Gastroesophageal sphincter (tissue), 4 donors: ENCODE results near the gene CHN1. TPM values are rescaled to one million over a fixed set of nuclear protein-coding genes. Genes with fewer than 3 reads are reported as not detected.

Experiments used
- ATAC-seq: fragments of 150-250 bp; one replicate; pipeline ENCODE4 v1.9.1; 2016; ENCODE audit warnings: mild to moderate bottlenecking, moderate library complexity
- H3K27ac ChIP-seq, 4 donors: fragments of 200-600 bp; sonication (generic) in 3 of 4; 1 replicate in 3 of 4; 2 replicates in 1 of 4; pipeline ENCODE4 v1.5.1; 2016 to 2019
- H3K27me3 ChIP-seq: fragments of 200-600 bp; sonication (generic); one replicate; pipeline ENCODE4 v1.5.1; 2019
- H3K36me3 ChIP-seq, 2 donors: fragments of 200-600 bp; sonication (generic); one replicate each; pipeline ENCODE4 v1.5.1; 2019; ENCODE audit warnings: control low read depth in 1 of 2
- H3K4me1 ChIP-seq, 3 donors: fragments of 200-600 bp; sonication (generic); 1 replicate in 2 of 3; 2 replicates in 1 of 3; pipeline ENCODE4 v1.5.1; 2016 to 2019; ENCODE audit warnings: control low read depth in 2 of 3
- H3K4me3 ChIP-seq, 2 donors: fragments of 200-600 bp; sonication (generic); one replicate each; pipeline ENCODE4 v1.5.1; 2019; ENCODE audit warnings: mild to moderate bottlenecking in 1 of 2, moderate library complexity in 1 of 2
- H3K9me3 ChIP-seq, 3 donors: fragments of 200-600 bp; sonication (generic); one replicate each; pipeline ENCODE4 v1.5.1; 2017 to 2019; ENCODE audit warnings: control low read depth in 2 of 3
- EP300 ChIP-seq: sonication (generic); formaldehyde crosslinking; IDR thresholded peaks from one replicate; pipeline ENCODE4 v1.6.1; 2017; ENCODE audit warnings: antibody characterized with exemption, mild to moderate bottlenecking
- POLR2A ChIP-seq, 2 donors: fragments of 450-650 bp; IDR thresholded peaks; one replicate each; pipeline ENCODE4 v1.6.1; 2017; ENCODE audit warnings: antibody characterized with exemption in 2 of 2, mild to moderate bottlenecking in 2 of 2, moderate library complexity in 1 of 2
- POLR2AphosphoS5 ChIP-seq: sonication (generic); formaldehyde crosslinking; IDR thresholded peaks from one replicate; pipeline ENCODE4 v1.6.1; 2017; ENCODE audit warnings: antibody characterized with exemption
- WGBS, 2 donors: methylation state at CpG; one replicate each; pipeline ENCODE4 v1.1.5; 2018; ENCODE audit warnings: low coverage in 1 of 2; 5-methylcytosine and 5-hydroxymethylcytosine counted together
- total RNA-seq, 4 donors: library from RNA; depleted of rRNA; stranded (reverse); fragments of >200 nt; gene quantifications; one replicate each; pipeline ENCODE4 v1.1.0, GENCODE V29; 2016
- TF ChIP-seq, protein P1 (sequence below), 4 experiments: fragments of 200-600 bp in 2 of 4; fragments of 450-650 bp in 2 of 4; sonication (generic) in 1 of 4; IDR thresholded peaks; one replicate each; pipeline ENCODE4 v1.5.1; 2017 to 2019; ENCODE audit warnings: antibody characterized with exemption in 4 of 4, mild to moderate bottlenecking in 2 of 4, moderate library complexity in 2 of 4

The CHN1 gene
- total RNA-seq, 4 donors from 2014 or later, result 13.3 to 35.8 (median 31.1) TPM

DNA sequence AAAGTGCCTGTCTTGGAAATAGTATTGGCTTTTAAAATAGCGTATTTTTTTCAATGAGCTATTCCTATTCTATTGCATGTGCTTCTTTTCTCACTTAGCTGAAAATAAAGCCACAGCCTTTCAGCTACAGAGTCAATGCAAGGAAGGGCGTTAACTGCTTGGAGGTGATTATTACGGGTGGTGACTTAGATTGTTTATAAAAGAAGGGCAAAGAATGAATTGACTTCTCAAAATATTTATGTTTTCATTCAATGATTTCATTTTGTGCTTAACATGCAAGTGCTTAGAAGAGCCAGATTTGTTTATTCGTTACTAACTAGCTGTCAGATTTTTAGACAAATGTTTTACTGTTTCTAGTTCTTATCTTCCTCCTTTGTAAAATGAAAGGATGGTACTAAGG is 2.8 kb upstream of the CHN1 start:
- Histone ChIP-seq H3K4me3 (no peak overlapping the region), H3K4me1 (peaks cover 0 to 60% (median 14%) of the 10 kb centered on the region in 3 donors), H3K27ac (peak overlapping the region in 3 of 4 donors; percentile 52 to 70 (median 62)), H3K27me3 (no peaks in the 10 kb centered on the region), H3K36me3 (no peaks in the 10 kb centered on the region), H3K9me3 (no peaks in the 10 kb centered on the region)
- TF ChIP-seq EP300 (no peak), POLR2A (IDR thresholded peaks at IDR 0.05) (no peak), POLR2AphosphoS5 (no peak)
- TF ChIP-seq, protein P1, sequence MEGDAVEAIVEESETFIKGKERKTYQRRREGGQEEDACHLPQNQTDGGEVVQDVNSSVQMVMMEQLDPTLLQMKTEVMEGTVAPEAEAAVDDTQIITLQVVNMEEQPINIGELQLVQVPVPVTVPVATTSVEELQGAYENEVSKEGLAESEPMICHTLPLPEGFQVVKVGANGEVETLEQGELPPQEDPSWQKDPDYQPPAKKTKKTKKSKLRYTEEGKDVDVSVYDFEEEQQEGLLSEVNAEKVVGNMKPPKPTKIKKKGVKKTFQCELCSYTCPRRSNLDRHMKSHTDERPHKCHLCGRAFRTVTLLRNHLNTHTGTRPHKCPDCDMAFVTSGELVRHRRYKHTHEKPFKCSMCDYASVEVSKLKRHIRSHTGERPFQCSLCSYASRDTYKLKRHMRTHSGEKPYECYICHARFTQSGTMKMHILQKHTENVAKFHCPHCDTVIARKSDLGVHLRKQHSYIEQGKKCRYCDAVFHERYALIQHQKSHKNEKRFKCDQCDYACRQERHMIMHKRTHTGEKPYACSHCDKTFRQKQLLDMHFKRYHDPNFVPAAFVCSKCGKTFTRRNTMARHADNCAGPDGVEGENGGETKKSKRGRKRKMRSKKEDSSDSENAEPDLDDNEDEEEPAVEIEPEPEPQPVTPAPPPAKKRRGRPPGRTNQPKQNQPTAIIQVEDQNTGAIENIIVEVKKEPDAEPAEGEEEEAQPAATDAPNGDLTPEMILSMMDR (IDR thresholded peaks at IDR 0.05), result no peak
- no peak for ATAC-seq
- WGBS, 2 donors, result 14 to 37% methylated on average over 4 of the region's 4 CpGs

DNA sequence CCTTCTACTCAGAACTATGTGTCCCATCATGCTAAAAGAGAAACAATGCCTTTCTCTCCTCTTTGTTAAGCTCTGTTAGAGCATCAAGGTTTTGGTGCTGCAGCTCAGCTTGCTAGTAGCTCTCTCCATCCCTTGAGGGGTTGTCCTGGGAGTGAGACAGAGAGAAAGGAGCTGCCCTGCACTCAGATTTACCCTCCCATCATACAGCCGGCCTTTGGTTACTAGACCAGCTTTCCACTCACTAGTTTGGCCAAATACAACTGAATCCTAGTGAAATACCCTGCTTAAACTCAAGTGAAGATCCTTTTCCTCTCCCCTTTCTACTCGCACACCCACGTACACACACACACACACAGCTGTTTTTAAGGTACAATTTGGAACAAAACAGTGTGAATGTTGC is 2.3 kb upstream of the CHN1 start:
- TF ChIP-seq, protein P1 (IDR thresholded peaks at IDR 0.05), result no peak
- TF ChIP-seq POLR2AphosphoS5 (no peak), POLR2A (IDR thresholded peaks at IDR 0.05) (no peak), EP300 (no peak)
- H3K27ac ChIP-seq, result peak overlapping the region in 3 of 4 donors; percentile 52 to 70 (median 62)
- WGBS, 2 donors, result 44 to 74% methylated on average over 3 of the region's 3 CpGs

DNA sequence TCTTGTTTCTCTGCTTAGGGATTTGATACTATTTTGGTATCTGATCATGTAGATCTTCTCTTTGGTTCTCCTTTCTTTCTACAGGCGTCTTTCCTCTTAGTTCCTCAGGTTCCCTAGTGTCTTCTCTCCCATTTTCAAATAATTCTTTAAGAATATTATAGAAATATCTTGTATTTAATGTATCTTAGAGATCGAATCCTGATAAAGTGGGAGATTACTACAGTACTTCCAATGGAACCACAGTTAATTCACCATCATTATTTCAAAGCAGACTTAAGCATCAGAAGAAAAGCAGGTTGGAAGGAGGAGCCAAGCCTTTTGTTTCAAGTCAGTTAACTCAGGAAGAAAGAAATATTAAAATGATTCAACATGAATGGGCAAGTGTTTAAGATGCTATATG is 1.1 kb upstream of the CHN1 start:
- Histone ChIP-seq H3K36me3 (no peaks in the 10 kb centered on the region), H3K27ac (peak overlapping the region in 3 of 4 donors; percentile 47 to 95 (median 90)), H3K9me3 (no peaks in the 10 kb centered on the region), H3K4me1 (peaks cover 0 to 69% (median 14%) of the 10 kb centered on the region in 3 donors), H3K27me3 (no peaks in the 10 kb centered on the region), H3K4me3 (no peak overlapping the region)
- TF ChIP-seq POLR2A (IDR thresholded peaks at IDR 0.05), result no peak
- no peak for TF ChIP-seq EP300
- TF ChIP-seq, protein P1 (IDR thresholded peaks at IDR 0.05), result no peak
- no peak for TF ChIP-seq POLR2AphosphoS5
- 86% methylated on average over 2 of the region's 2 CpGs; no CpG with 5 or more reads in 1 of the 2 donors for WGBS, 2 donors
- no peak for ATAC-seq

More for the DNA sequence above, 2.3 kb upstream of the CHN1 start:
- ATAC-seq, result no peak
- Histone ChIP-seq H3K27me3 (no peaks in the 10 kb centered on the region), H3K9me3 (no peaks in the 10 kb centered on the region), H3K4me1 (peaks cover 0 to 65% (median 14%) of the 10 kb centered on the region in 3 donors), H3K4me3 (no peak overlapping the region), H3K36me3 (no peaks in the 10 kb centered on the region)

DNA sequence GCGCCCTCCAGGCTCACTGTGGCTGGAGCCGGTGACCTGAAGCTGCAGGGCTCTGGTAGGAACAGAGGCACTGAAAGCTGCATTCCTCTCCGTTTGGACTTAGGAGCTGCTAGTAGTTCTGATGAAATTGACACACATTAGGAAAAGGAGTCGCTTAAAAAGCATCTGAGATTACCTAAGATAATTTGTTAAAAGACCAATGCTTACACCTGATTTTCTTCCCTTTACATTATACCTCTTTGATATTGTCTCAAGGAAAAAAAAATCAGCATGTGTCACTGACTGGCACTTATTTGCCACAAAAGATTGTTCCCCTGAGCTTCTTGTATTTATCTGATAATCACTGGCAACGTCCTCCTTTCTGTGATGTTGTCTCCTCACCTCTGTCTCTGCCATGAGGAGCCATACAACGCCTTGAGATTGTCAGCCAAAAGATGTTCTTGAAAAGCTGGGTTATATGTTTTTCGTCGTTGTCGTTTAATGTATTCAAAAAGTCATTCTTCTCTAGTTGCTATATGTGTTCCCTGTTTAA is 618 bp upstream of the CHN1 start:
- TF ChIP-seq, protein P1 (IDR thresholded peaks at IDR 0.05), result no peak
- TF ChIP-seq EP300 (no peak), POLR2AphosphoS5 (no peak), POLR2A (IDR thresholded peaks at IDR 0.05) (no peak)
- no peak for ATAC-seq
- Histone ChIP-seq H3K4me3 (peak overlapping the region; percentile 92 to 93), H3K27ac (peak overlapping the region; percentile 79 to 95 (median 92)), H3K36me3 (no peaks in the 10 kb centered on the region), H3K27me3 (no peaks in the 10 kb centered on the region), H3K4me1 (peaks cover 0 to 69% (median 14%) of the 10 kb centered on the region in 3 donors), H3K9me3 (no peaks in the 10 kb centered on the region)
- 19 to 32% methylated on average over 9 of the region's 9 CpGs for whole genome bisulfite sequencing, 2 donors

DNA sequence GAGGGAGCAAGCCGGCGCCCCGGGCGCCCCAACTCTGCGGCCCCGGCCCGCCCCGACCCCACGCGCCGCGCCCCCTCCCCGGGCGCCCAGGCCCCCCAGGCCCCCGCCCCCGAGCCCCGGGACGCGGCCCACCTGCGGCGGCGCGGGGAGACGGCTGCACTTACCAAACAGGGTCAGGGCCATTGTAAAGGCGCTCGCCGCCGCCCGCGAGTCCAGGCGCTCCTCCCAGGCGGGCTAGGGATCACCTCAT is 526 bp downstream of the CHN1 start:
- H3K4me3 ChIP-seq, result peak overlapping the region; percentile 92 to 93
- no peaks in the 10 kb centered on the region for H3K27me3 ChIP-seq
- H3K27ac ChIP-seq, result peak overlapping the region; percentile 79 to 95 (median 92)
- no peaks in the 10 kb centered on the region for H3K9me3 ChIP-seq
- peak; percentile 40 for ATAC-seq
- H3K4me1 ChIP-seq, result peaks cover 0 to 64% (median 14%) of the 10 kb centered on the region in 3 donors
- no peak for TF ChIP-seq POLR2AphosphoS5
- TF ChIP-seq EP300, result no peak
- TF ChIP-seq, protein P1 (IDR thresholded peaks at IDR 0.05), result no peak
- no peak for TF ChIP-seq POLR2A (IDR thresholded peaks at IDR 0.05)
- no peaks in the 10 kb centered on the region for H3K36me3 ChIP-seq
- no CpG with 5 or more reads among the region's 32 CpGs for WGBS, 2 donors
